HepG2 (cell line): ENCODE data around the gene SLC25A10. TPM values are rescaled to one million over a fixed set of nuclear protein-coding genes. Genes with fewer than 3 reads are reported as not detected.

Source experiments
- BCL6 ChIP-seq: IDR thresholded peaks from 2 replicates; pipeline ENCODE4 v1.6.1; 2016; ENCODE audit warnings: missing genetic modification reagents, missing compliant biosample characterization
- EHMT2 ChIP-seq: fragments of 200-600 bp; sonication (generic); IDR thresholded peaks from 2 replicates; pipeline ENCODE4 v1.7.0; 2017; ENCODE audit warnings: antibody characterized with exemption, low read depth, low read length, borderline replicate concordance
- ETV5 ChIP-seq: IDR thresholded peaks from 2 replicates; pipeline ENCODE4 v1.6.1; 2018; ENCODE audit warnings: missing biosample characterization, missing genetic modification reagents, inconsistent platforms, borderline replicate concordance
- FOSL1 ChIP-seq: sonication (generic); formaldehyde crosslinking; IDR thresholded peaks from 2 replicates; pipeline ENCODE4 v1.9.0; 2021; ENCODE audit warnings: missing genetic modification reagents, borderline replicate concordance
- MAFK ChIP-seq, 2 experiments: IDR thresholded peaks in 1 of 2; conservative IDR thresholded peaks in 1 of 2; 2 replicates each; pipeline ENCODE4 v1.6.1; 2011; ENCODE audit warnings: improper control_type of control experiment in 2 of 2, low read length in 2 of 2
- MED8 ChIP-seq: sonication (generic); formaldehyde crosslinking; IDR thresholded peaks from 2 replicates; pipeline ENCODE4 v1.8.1; 2023; ENCODE audit warnings: mild to moderate bottlenecking, missing genetic modification reagents; ENCODE audit not compliant: insufficient replicate concordance
- PAF1 ChIP-seq: IDR thresholded peaks from 2 replicates; pipeline ENCODE4 v1.6.1; 2016; ENCODE audit warnings: missing genetic modification reagents, missing compliant biosample characterization
- PHF5A ChIP-seq: IDR thresholded peaks from one replicate; pipeline ENCODE4 v1.6.1; 2018; ENCODE audit warnings: low read depth, missing genetic modification reagents; ENCODE audit not compliant: unreplicated experiment
- PRDM15 ChIP-seq: sonication (generic); formaldehyde crosslinking; IDR thresholded peaks from 2 replicates; pipeline ENCODE4 v1.4.0; 2020; ENCODE audit warnings: missing genetic modification reagents
- PRMT3 ChIP-seq: sonication (generic); formaldehyde crosslinking; IDR thresholded peaks from 2 replicates; pipeline ENCODE4 v1.8.1; 2022; ENCODE audit warnings: low read depth, mild to moderate bottlenecking, moderate library complexity, missing genetic modification reagents, borderline replicate concordance
- SKI ChIP-seq: fragments of 450-650 bp; IDR thresholded peaks from one replicate; pipeline ENCODE4 v1.6.1; 2018; ENCODE audit warnings: mild to moderate bottlenecking; ENCODE audit not compliant: partially characterized antibody
- TMF1 ChIP-seq: sonication (generic); formaldehyde crosslinking; IDR thresholded peaks from 2 replicates; pipeline ENCODE4 v1.8.1; 2022; ENCODE audit warnings: low read depth, missing genetic modification reagents
- U2AF1 ChIP-seq: fragments of 200-400 bp; formaldehyde crosslinking; optimal IDR thresholded peaks from 2 replicates; pipeline ENCODE3; 2017; ENCODE audit warnings: mild to moderate bottlenecking, low read depth, low read length
- ZMYM3 ChIP-seq: sonication (generic); formaldehyde crosslinking; IDR thresholded peaks from 2 replicates; pipeline ENCODE4 v1.5.1; 2020; ENCODE audit warnings: mild to moderate bottlenecking, missing genetic modification reagents
- ZNF17 ChIP-seq: sonication (generic); formaldehyde crosslinking; IDR thresholded peaks from 2 replicates; pipeline ENCODE4 v1.5.0; 2020; ENCODE audit warnings: mild to moderate bottlenecking, missing genetic modification reagents
- ZNF468 ChIP-seq: sonication (generic); formaldehyde crosslinking; IDR thresholded peaks from 2 replicates; pipeline ENCODE4 v1.8.0; 2022; ENCODE audit warnings: mild to moderate bottlenecking, moderate library complexity, missing genetic modification reagents
- ZNF598 ChIP-seq: sonication (generic); formaldehyde crosslinking; IDR thresholded peaks from 2 replicates; pipeline ENCODE4 v1.5.1; 2020; ENCODE audit warnings: mild to moderate bottlenecking, missing genetic modification reagents, borderline replicate concordance
- ZNF619 ChIP-seq: sonication (generic); formaldehyde crosslinking; IDR thresholded peaks from 2 replicates; pipeline ENCODE4 v1.4.0; 2020; ENCODE audit warnings: mild to moderate bottlenecking, missing genetic modification reagents
- ZNF652 ChIP-seq: IDR thresholded peaks from 2 replicates; pipeline ENCODE4 v1.6.1; 2016; ENCODE audit warnings: low read depth, borderline replicate concordance
- ZNF841 ChIP-seq: sonication (generic); formaldehyde crosslinking; IDR thresholded peaks from 2 replicates; pipeline ENCODE4 v1.8.1; 2023; ENCODE audit warnings: missing genetic modification reagents, borderline replicate concordance
- polyA plus RNA-seq, 8 experiments: library from polyadenylated mRNA; depleted of rRNA in 3 of 8; stranded (reverse) in 7 of 8; unstranded in 1 of 8; fragments of >200 nt; fragmentation: Illumina TruSeq in 4 of 8; extraction: Trizol in 4 of 8; gene quantifications; 2 replicates each; pipeline versions ENCODE4 v1.2.1 to v1.2.3, GENCODE V29; 2011 to 2016; ENCODE audit warnings: low read depth in 4 of 8, missing spikeins in 1 of 8, mixed read lengths in 1 of 8; ENCODE audit not compliant: insufficient read depth in 1 of 8
- total RNA-seq, 5 experiments: library from RNA; depleted of rRNA; stranded (reverse); fragments of >200 nt; fragmentation: Illumina TruSeq; extraction: Trizol; gene quantifications; 2 replicates each; pipeline ENCODE4 v1.2.3, GENCODE V29; 2016; ENCODE audit warnings: low read depth in 1 of 5
- TF ChIP-seq, protein P1 (sequence below): sonication (generic); formaldehyde crosslinking; IDR thresholded peaks from 2 replicates; pipeline ENCODE4 v1.4.0; 2020; ENCODE audit warnings: mild to moderate bottlenecking, missing genetic modification reagents
- TF ChIP-seq, protein P2 (sequence below): sonication (generic); formaldehyde crosslinking; IDR thresholded peaks from 2 replicates; pipeline ENCODE4 v1.4.0; 2020; ENCODE audit warnings: missing genetic modification reagents
- TF ChIP-seq, protein P3 (sequence below): sonication (generic); formaldehyde crosslinking; IDR thresholded peaks from 2 replicates; pipeline ENCODE4 v1.5.1; 2020; ENCODE audit warnings: missing genetic modification reagents, mild to moderate bottlenecking, borderline replicate concordance

Gene SLC25A10
- total and polyA plus RNA-seq, 2 of the 13 experiments (the other 11 are each of a cell fraction or from before 2014, with no cell fraction given) = 46.5 to 140 TPM

GRCh38 chr17:81665205-81666091 lies 46.6 kb upstream of the SLC25A10 start (continued):
- TF ChIP-seq PRMT3 (CRISPR knock-in tag) (no peak), ZNF652 (CRISPR knock-in tag) (no peak), ZNF17 (no peak), PHF5A (no peak), MED8 (no peak), FOSL1 (CRISPR knock-in tag) (no peak), PRDM15 (CRISPR knock-in tag) (no peak), ZNF598 (no peak), SKI (no peak), MAFK (conservative IDR thresholded peaks at IDR 0.05 in 1 of 2, IDR thresholded peaks at IDR 0.05 in 1 of 2; ENCODE audit: low read length in 2 of 2) (no peak), BCL6 (CRISPR knock-in tag) (no peak), EHMT2 (no peak), ZMYM3 (CRISPR knock-in tag) (no peak), PAF1 (no peak; the same call in 1 of the 2 replicates), ETV5 (CRISPR knock-in tag) (no peak), ZNF841 (no peak), ZNF619 (CRISPR knock-in tag) (no peak), U2AF1 (no peak), TMF1 (CRISPR knock-in tag) (peak; percentile 77; the same call in 1 of the 2 replicates), ZNF468 (CRISPR knock-in tag) (no peak)
- TF ChIP-seq, protein P1, sequence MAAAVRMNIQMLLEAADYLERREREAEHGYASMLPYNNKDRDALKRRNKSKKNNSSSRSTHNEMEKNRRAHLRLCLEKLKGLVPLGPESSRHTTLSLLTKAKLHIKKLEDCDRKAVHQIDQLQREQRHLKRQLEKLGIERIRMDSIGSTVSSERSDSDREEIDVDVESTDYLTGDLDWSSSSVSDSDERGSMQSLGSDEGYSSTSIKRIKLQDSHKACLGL (CRISPR knock-in tag) = no peak
- TF ChIP-seq, protein P2, sequence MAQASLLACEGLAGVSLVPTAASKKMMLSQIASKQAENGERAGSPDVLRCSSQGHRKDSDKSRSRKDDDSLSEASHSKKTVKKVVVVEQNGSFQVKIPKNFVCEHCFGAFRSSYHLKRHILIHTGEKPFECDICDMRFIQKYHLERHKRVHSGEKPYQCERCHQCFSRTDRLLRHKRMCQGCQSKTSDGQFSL = peak; percentile 89
- TF ChIP-seq, protein P3, sequence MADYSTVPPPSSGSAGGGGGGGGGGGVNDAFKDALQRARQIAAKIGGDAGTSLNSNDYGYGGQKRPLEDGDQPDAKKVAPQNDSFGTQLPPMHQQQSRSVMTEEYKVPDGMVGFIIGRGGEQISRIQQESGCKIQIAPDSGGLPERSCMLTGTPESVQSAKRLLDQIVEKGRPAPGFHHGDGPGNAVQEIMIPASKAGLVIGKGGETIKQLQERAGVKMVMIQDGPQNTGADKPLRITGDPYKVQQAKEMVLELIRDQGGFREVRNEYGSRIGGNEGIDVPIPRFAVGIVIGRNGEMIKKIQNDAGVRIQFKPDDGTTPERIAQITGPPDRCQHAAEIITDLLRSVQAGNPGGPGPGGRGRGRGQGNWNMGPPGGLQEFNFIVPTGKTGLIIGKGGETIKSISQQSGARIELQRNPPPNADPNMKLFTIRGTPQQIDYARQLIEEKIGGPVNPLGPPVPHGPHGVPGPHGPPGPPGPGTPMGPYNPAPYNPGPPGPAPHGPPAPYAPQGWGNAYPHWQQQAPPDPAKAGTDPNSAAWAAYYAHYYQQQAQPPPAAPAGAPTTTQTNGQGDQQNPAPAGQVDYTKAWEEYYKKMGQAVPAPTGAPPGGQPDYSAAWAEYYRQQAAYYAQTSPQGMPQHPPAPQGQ (CRISPR knock-in tag) = no peak
